HG03558 (cell line): Measurements from ENCODE around the gene KRTAP3-3.

Experiments used
- ATAC-seq: cut with Tn5 transposase; IDR thresholded peaks from one replicate; pipeline ENCODE4 v1.9.1; 2021; ENCODE audit warnings: moderate number of reproducible peaks; ENCODE audit not compliant: unreplicated experiment; ENCODE audit errors: extremely low read depth

KRTAP3-3 gene

DNA sequence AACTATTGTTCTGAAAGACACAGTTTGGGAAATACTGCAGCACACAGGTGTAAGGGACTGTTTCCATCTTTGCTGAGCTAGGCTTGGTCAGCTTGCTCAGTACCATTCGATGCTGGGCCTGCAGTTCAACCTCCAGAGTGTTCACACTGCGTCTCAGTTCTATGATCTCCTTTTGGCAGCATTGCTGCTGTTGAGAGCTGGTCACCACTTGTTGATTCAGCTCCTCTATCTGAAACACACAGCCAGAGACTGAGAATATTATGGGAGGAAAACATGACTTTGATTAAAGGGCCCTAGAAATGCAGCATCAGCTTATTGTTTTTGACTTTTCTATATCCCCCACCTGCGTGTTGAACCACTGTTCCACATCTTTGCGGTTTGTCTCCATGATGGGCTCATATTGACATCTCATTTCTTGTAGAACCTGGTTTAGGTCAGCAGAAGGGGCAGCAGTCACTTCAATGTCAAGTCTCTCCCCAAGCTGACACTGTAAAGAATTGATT, 31.9 kb downstream of the KRTAP3-3 start:
- ATAC-seq: no peak

DNA sequence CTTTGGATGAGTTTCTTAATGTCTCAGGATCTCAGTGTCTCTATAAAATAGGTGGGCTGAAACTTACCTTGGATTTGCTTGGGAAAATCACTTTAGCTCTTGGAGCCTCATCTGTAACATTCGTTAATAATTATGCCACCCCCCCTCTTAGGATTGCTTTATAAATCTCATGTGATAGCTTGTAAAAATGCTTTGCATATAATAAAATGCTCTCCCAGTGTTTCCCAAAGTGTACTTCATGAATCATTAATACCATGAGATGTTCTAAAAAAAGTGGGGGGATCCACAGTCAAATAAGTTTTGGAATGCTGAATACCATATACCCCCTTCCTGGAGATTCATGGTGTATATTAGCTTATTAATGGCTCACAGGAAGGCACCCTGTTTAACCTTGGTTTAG, 32.4 kb downstream of the KRTAP3-3 start:
- ATAC-seq: no peak

DNA sequence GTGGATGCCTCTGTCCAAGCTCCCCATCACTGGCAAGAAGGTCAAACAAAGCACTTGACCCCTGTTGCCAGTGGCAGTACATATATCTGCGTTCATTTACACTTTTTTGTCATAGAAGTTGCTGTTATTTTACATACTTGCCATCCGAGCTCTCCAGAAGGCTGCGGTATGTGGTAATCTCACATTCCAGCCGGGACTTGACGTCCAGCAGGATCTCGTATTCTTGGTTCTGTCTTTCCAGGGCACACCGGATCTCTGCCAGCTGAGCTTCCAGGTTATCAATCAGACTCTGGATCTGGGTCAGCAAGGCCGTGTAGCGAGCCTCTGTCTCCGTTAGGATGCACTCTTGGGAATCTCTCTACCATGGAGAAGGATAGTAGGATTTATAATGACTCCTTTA, 33.8 kb downstream of the KRTAP3-3 start:
- ATAC-seq: no peak

DNA sequence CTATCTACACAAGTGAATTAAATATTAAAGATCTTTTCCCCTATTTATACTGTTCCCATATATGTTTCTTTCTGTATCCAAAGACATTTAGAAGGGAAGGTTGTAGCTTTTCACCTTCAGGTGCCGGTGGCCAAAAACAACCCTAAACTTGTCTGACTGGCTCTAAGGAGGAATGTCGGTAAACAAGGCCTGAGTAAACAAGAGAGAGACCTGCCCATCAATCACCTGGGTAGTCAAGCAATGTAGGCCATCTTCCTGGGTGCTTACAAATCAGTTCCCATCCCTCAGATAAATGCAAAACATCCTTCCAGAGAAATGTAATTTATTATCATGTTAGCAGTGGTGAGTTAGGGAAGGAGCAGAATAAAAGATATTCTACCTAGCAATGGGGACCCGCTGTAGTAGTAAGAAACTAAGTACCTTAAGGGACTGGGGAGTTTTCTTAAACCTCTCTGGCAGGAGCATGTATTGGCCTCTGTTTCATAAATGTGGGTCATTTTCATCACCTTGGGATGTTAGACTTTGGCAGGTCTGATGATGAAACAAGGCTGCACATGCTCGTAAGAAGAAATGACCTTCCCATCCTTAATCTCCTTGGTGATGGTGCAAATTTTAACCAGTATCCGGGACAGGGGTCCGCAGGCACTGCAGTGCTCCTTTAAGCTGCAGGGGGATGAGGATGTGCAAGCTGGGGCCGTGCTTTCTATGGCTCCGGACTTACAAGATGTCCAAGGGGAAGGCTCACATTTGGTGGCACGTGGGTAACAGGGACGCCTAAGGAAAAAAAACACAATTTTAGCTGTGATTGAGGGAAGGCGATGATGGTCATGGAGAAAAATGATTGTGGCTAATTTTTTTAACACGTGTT, 35.6 kb downstream of the KRTAP3-3 start:
- no peak for ATAC-seq

DNA sequence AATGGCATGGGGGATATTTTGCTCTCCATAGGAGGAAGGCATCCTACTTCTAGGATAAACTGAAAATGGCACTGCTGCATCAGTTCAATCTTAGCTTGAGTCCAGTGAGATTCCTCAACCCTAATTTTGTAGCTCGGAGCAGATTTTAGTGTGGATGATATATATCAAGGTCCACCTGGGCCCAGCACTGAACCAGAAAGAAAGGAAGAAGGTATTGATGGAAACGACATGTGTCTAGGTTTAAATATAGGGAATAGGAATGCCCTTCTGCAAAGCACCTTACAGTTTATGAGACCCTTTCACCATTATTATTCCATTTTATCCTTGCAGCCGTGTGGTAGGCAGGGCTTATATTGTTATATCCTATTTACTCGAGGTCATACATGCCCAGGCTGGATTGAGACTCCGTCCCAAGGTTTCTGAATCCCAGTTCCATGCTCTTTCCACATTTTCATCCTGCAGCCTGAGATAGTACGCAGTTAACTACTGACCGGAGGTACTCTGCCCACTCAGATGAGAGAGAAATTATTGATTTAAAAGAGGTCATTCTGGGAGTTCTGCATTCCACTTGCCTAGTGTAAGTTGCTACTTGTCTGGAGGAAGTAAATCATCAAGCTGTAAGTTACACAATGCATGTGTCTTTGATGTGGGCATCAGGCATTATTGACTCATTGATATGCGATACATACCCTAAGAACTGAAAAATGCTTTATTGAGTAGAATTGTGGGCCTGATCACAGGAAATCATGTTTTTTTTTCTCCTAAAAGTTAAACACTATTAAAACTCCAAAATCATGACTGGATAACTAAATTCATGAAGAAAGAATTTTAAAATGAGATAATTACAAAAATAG, 37.3 kb downstream of the KRTAP3-3 start:
- no peak for ATAC-seq

DNA sequence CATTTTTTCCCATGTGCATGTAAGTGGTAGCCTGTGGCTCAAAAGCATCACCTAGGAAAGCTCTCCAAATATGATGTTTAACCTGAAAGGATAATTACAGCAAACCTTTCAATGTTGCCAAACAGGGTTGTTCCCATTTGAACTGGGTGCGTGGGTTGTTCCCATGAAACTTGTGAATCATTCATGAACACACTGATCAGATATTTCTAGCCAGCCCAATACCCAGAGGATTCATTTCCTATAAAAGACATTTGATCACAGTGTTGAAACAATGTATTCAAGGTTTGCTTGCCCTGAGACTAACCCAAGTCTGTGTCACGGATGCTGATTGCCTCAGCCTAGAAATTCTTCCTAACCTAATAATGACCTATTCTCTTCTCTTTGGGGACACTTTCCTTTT, 40.1 kb downstream of the KRTAP3-3 start:
- ATAC-seq: no peak

DNA sequence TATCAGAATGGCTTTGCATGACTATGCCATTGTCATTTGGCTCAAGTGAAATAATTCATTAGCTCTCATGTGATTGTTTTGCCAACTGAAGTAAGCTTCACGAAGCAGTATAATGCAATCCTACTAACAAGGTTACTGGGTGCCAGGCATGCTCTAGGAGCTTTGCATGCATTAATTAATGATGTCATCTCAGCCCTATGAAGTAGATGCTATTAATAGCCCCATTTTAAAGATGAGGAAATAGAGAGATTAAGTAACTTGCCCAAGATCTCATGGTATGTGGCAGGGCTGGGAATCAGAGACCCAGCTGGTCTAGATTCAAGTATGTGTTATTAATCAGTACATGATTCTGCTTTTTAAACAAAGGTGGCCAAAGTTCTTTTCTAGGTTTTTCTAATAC, 41.3 kb downstream of the KRTAP3-3 start:
- ATAC-seq: no peak

DNA sequence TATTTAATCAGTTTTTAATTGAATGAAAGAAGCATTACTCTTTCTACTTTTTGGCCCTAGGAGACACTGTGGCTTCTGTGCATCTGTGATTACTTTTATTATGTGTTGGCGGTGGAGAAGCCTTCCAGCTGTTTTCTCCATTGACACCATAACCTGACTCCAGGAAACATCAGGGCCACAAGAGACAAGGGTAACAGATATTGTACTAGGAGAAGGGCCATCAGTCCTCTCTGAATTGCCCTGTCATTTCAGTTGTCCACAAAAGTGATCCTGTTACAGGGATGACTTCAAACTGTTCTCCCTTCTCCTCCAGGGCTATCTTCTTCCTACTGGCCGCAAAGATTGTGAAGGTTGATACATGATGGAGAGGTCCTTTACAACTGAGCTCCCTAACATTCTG, 41.8 kb downstream of the KRTAP3-3 start:
- no peak for ATAC-seq

DNA sequence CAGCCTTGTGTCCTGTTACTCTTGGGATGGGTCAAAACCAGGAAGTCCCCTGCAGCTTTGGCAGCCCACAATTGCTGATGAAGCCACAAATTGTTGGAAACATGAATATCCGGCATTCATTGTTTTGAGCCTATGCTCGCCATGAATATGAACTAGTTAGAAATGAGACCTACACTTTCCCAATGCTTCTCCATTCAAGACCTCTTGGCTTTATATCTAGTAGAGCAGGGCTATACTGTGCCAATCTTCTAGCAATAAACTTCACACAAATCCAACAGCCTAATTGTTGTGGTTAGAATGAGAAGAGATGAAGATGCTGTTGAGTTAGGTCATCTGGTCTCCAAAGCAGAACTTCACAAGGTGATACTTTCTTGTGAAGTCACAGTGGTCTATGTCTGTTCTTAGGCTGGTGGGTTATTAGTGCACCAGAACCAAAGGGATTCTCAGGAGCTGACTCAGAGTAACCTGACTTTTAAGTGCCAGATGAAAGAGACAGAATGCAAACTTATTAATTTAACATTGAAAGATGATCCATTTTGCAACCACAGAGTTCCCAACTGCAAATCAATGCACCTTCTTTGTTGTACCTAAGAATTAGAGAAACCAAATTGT, 42.8 kb downstream of the KRTAP3-3 start:
- ATAC-seq: no peak

DNA sequence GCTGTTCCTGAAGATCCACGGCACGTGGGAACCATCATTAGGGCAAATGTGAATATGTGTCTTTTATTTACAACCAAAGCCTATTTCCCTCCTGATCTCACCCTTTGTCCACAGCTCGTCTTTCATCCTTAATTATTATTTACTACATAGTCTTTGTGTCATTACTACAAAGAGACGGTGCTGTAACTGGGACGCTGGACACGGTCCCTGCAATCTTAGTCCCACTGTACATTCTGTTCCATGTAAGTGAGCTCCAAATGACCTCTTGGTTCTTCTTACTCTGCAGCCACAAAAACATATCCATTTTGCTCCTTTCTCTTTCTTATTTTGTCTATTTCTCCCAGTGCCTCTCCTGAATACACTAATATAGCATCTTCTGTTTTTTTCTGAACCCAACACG, 43.8 kb downstream of the KRTAP3-3 start:
- ATAC-seq: no peak

DNA sequence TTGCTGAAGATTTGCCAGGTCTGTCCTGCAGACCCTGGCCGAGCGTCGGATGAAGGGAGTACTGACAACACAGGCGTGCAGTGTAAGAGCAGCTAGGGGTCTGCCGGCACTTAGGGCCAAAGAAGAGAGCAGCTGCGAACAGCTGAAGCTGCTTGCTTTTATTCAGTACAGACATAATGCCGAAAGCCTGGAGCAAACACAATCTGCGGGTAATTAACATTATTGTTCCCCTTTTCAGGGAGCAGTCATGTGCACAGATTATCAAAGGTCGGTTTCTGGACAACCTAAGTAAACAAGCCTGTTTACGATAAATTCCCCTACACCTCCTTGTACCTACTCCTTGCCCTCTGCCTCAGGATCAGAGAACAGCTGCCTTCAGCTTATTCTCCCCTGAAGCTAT, 44.5 kb downstream of the KRTAP3-3 start:
- no peak for ATAC-seq

DNA sequence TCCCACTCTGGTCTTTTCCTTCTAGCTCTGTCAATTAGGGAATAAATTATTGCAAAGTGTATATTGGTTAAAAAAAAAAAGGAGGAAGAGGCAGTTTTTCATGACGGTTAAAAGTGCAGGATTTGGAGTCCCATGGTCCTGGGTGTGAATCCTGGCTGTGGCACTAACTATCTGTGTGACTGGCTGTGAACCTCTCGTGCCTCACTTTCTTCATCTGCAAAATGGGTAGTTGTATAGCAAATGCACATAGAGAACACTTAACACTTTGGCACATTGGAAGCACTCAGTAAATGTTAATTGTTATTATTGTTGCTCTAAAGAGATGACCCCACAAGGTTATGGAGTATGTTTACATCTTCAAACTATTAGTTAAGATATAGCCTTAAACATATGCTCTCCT, 46.0 kb downstream of the KRTAP3-3 start:
- ATAC-seq: no peak

DNA sequence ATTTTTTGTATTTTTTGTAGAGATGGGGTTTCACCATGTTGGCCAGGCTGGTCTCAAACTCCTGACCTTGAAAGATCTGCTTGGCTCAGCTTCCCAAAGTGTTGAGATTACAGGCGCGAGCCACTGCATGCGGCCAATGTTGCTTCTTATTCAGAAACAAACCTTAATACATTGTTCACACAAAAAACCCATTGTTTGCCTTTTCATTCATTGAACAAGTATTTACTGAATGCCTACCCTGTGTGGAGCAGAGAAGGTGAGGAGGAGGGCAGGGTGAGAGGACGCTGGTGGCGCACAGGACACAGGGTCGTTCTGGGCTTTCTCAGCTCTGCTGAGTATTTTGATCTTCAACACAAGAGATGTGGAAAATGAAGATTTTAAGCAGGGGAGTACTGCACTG, 48.5 kb downstream of the KRTAP3-3 start:
- ATAC-seq: no peak

DNA sequence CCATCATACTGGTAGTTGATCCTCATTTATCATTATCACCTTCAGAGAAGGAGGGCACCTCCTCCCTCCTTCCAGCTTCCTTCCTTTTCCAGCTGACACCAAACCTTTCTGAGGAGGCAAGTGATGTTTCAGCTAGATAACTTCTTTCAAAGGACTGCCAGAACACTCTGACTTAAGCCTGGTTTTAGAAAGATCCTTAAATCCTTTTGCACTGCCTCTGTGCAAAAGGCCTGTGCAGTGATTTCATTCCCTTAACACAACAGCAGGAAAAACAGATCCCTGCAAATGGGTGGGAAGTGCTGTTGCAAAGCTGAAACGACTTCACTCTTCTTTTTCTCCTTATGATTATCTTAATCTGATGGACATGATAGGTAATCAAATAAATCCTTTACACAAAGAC, 49.4 kb downstream of the KRTAP3-3 start:
- ATAC-seq: no peak
